ENCODE results near the gene PRSS33. TPM values are rescaled to one million over a fixed set of nuclear protein-coding genes. Genes with fewer than 3 reads are reported as not detected.

Gene PRSS33
- total and polyA plus RNA-seq, 10 donors: 0.03 to 0.67 (median 0.32) TPM; not detected in 7

GRCh38 chr16:2811703-2812471, 24.5 kb upstream of the PRSS33 start:
- H3K4me1 ChIP-seq: peaks cover 0 to 3% (median 0%) of the 10 kb centered on the region in 6 donors
- H3K27ac ChIP-seq: no peak overlapping the region
- intact Hi-C loops (cut with DNase I; ENCODE audit: low total_unique reads): no loop called here
- 66 to 76% (median 75%) methylated on average over 13 to 15 of the region's 15 CpGs for WGBS, 5 donors
- peak; percentile 28 for DNase-seq
- H3K27me3 ChIP-seq (replicated peaks in 1 of 7): peaks cover 0 to 55% (median 3%) of the 10 kb centered on the region in 7 donors
- H3K9me3 ChIP-seq: no peaks in the 10 kb centered on the region
- no peak overlapping the region for H3K4me3 ChIP-seq
- H3K36me3 ChIP-seq: no peaks in the 10 kb centered on the region
- no peak for TF ChIP-seq POLR2A (IDR thresholded peaks at IDR 0.05)
- TF ChIP-seq CTCF (IDR thresholded peaks at IDR 0.05 in 8 of 11, conservative IDR thresholded peaks at IDR 0.05 in 3 of 11): no peak
- TF ChIP-seq POLR2AphosphoS5 (IDR thresholded peaks at IDR 0.05): no peak

- 77 to 89% (median 86%) methylated on average over 6 of the region's 6 CpGs for WGBS, 5 donors
Observed at GRCh38 chr16:2810651-2811050, 23.3 kb upstream of the PRSS33 start.

GRCh38 chr16:2809149-2809760, 21.9 kb upstream of the PRSS33 start:
- no peaks in the 10 kb centered on the region for H3K36me3 ChIP-seq
- WGBS, 5 donors: 74 to 88% (median 83%) methylated on average over 3 of the region's 3 CpGs
- no peak for DNase-seq
- H3K27ac ChIP-seq: no peak overlapping the region
- H3K4me1 ChIP-seq: no peaks in the 10 kb centered on the region
- peaks cover 0 to 8% (median 3%) of the 10 kb centered on the region in 8 donors for H3K9me3 ChIP-seq
- intact Hi-C loops (cut with DNase I; ENCODE audit: low total_unique reads): no loop called here
- TF ChIP-seq POLR2A (IDR thresholded peaks at IDR 0.05) (no peak), CTCF (IDR thresholded peaks at IDR 0.05 in 8 of 11, conservative IDR thresholded peaks at IDR 0.05 in 3 of 11) (no peak), POLR2AphosphoS5 (IDR thresholded peaks at IDR 0.05) (no peak)
- peaks cover 0 to 54% (median 0%) of the 10 kb centered on the region in 7 donors for H3K27me3 ChIP-seq (replicated peaks in 1 of 7)
- H3K4me3 ChIP-seq: no peak overlapping the region

More at GRCh38 chr16:2810651-2811050, 23.3 kb upstream of the PRSS33 start:
- Histone ChIP-seq H3K4me1 (no peaks in the 10 kb centered on the region), H3K4me3 (no peak overlapping the region), H3K36me3 (no peaks in the 10 kb centered on the region), H3K9me3 (no peaks in the 10 kb centered on the region), H3K27me3 (replicated peaks in 1 of 7) (peaks cover 0 to 52% (median 0%) of the 10 kb centered on the region in 7 donors), H3K27ac (no peak overlapping the region)
- no peak for TF ChIP-seq CTCF (IDR thresholded peaks at IDR 0.05 in 8 of 11, conservative IDR thresholded peaks at IDR 0.05 in 3 of 11)
- TF ChIP-seq POLR2AphosphoS5 (IDR thresholded peaks at IDR 0.05): no peak
- TF ChIP-seq POLR2A (IDR thresholded peaks at IDR 0.05): no peak
- intact Hi-C loops (cut with DNase I; ENCODE audit: low total_unique reads): no loop called here
- peak; percentile 40 for DNase-seq

- intact Hi-C loops (cut with DNase I; ENCODE audit: low total_unique reads): no loop called here
Observed at GRCh38 chr16:2808181-2808580, 20.8 kb upstream of the PRSS33 start.

More at GRCh38 chr16:2808181-2808580, 20.8 kb upstream of the PRSS33 start:
- Histone ChIP-seq H3K9me3 (peaks cover 0 to 19% (median 14%) of the 10 kb centered on the region in 8 donors), H3K36me3 (no peaks in the 10 kb centered on the region), H3K27me3 (replicated peaks in 1 of 7) (peaks cover 0 to 52% (median 0%) of the 10 kb centered on the region in 7 donors), H3K4me1 (no peaks in the 10 kb centered on the region), H3K27ac (no peak overlapping the region), H3K4me3 (no peak overlapping the region)
- peak; percentile 41 for DNase-seq
- WGBS, 5 donors: 82 to 95% (median 88%) methylated on average over 7 of the region's 7 CpGs
- TF ChIP-seq CTCF (IDR thresholded peaks at IDR 0.05 in 8 of 11, conservative IDR thresholded peaks at IDR 0.05 in 3 of 11) (no peak), POLR2AphosphoS5 (IDR thresholded peaks at IDR 0.05) (no peak), POLR2A (IDR thresholded peaks at IDR 0.05) (no peak)

Data from spleen (tissue), 11 donors.